ENCODE data around the gene ZNF354C.

DNA sequence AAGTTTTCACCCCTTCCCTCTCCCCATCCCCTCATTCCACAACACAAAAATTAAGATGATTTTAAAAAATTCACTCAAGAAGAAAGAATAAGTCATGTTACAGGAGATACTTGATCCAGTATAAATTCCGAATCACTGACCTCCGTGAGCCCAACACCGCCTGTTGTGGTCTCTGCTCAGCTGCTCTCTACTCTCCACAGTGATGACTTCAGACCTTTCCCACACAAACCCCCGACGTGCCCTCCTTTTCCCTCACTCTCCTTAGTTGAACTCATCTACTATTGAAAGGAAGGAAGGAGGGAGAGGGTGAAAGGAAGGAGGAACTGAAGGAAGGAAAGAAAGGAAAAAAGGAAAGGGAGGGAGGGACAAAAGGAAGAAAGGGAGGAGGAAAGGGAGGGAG lies 55.1 kb downstream of the ZNF354C start:
- no peak for TF ChIP-seq CTCF (IDR thresholded peaks at IDR 0.05; ENCODE audit: low read depth, low read length)
- TF ChIP-seq POLR2A (IDR thresholded peaks at IDR 0.05; ENCODE audit: extremely low read depth, insufficient read length) = no peak

Measured in NB4 (cell line).